ENCODE data around the gene CD96. TPM values are rescaled to one million over a fixed set of nuclear protein-coding genes. Genes with fewer than 3 reads are reported as not detected.

CD96 gene
- total RNA-seq, 1 experiment from 2014 or later = not detected

GRCh38 chr3:111595232-111595631 is 53.2 kb downstream of the CD96 start, which contains the start of gene ZBED2:
Gene ZBED2 (minus strand): TSS chr3:111595346. CDS start chr3:111594201, 1,145 bp downstream.
- Histone ChIP-seq H4K20me1 (ENCODE audit: control insufficient read depth, insufficient read depth, insufficient read length) (no peaks in the 10 kb centered on the region), H3K18ac (ENCODE audit: insufficient read length, low read depth, low read length) (no peak within 1 kb of the TSS), H2BK20ac (ENCODE audit: low read depth, low read length, poor library complexity, severe bottlenecking) (no peak within 1 kb of the TSS), H4K91ac (ENCODE audit: insufficient read length, low read depth, low read length) (no peak within 1 kb of the TSS), H3K4me1 (ENCODE audit: insufficient read depth, low read length) (no peaks in the 10 kb centered on the region), H3K4me2 (ENCODE audit: insufficient read depth, insufficient read length, low read length) (no peak within 1 kb of the TSS), H3K79me1 (ENCODE audit: insufficient read depth, low read depth, low read length, poor library complexity, severe bottlenecking) (no peaks in the 10 kb centered on the region), H3K23ac (ENCODE audit: insufficient read length, low read depth, low read length) (no peak within 1 kb of the TSS), H2BK5ac (ENCODE audit: insufficient read length, low read length) (no peak within 1 kb of the TSS), H2AFZ (ENCODE audit: low read length) (no peak within 1 kb of the TSS), H2BK12ac (ENCODE audit: insufficient read length, low read depth, low read length) (no peak within 1 kb of the TSS), H4K5ac (ENCODE audit: insufficient read length, low read depth, low read length) (no peak within 1 kb of the TSS), H2AK5ac (ENCODE audit: insufficient read length, low read length) (no peak within 1 kb of the TSS), H3K9me3 (ENCODE audit: control insufficient read depth, low read depth, low read length) (no peaks in the 10 kb centered on the region), H3K56ac (ENCODE audit: insufficient read length, low read depth, low read length) (no peak within 1 kb of the TSS), H3K4ac (ENCODE audit: low read depth, low read length) (no peak within 1 kb of the TSS), H3K9ac (ENCODE audit: extremely low read depth, insufficient read length, low read length) (no peak within 1 kb of the TSS), H2BK120ac (ENCODE audit: low read depth, low read length, poor library complexity, severe bottlenecking) (no peak within 1 kb of the TSS), H3K23me2 (ENCODE audit: insufficient read length, low read depth, low read length, poor library complexity, severe bottlenecking) (no peaks in the 10 kb centered on the region), H3K27me3 (ENCODE audit: insufficient read depth, low read length) (no peaks in the 10 kb centered on the region), H4K8ac (replicated peaks; ENCODE audit: insufficient read length, low read depth, low read length) (no peak within 1 kb of the TSS), H3K79me2 (ENCODE audit: insufficient read depth, low read length) (no peaks in the 10 kb centered on the region), H2BK15ac (ENCODE audit: low read depth, low read length) (no peak within 1 kb of the TSS), H3T11ph (ENCODE audit: low read length) (no peak within 1 kb of the TSS), H3K27ac (ENCODE audit: insufficient read length, low read depth, low read length) (no peak within 1 kb of the TSS), H3K14ac (ENCODE audit: insufficient read depth, low read length) (no peak within 1 kb of the TSS)
- DNase-seq = no peak
- no peak for TF ChIP-seq CTCF (conservative IDR thresholded peaks at IDR 0.05)
- WGBS (ENCODE audit: extremely low coverage, insufficient read length, low lambda C conversion rate) = no CpG with 5 or more reads among the region's 2 CpGs
- Mint-ChIP-seq H3K27me3 (ENCODE audit: low read depth) (no peaks in the 10 kb centered on the region), H3K4me3 (no peak within 1 kb of the TSS), H3K36me3 (ENCODE audit: insufficient read depth in 1 of 3, low read depth in 3 of 3) (no peaks in the 10 kb centered on the region), H3K4me1 (no peaks in the 10 kb centered on the region), H3K27ac (no peak within 1 kb of the TSS; a peak in 1 of 7 replicates), H3K9me3 (peaks cover 0 to 3% of the 10 kb centered on the region in 2 experiments; a peak in 1 of 5 replicates)
